Kidney epithelial cell (primary cell): ENCODE measurements around the gene PSME3IP1. TPM values are rescaled to one million over a fixed set of nuclear protein-coding genes. Genes with fewer than 3 reads are reported as not detected.

Experiments used
- DNase-seq: peaks from one replicate; pipeline ENCODE4 v3.0.0-alpha.2; 2010; ENCODE audit warnings: low read depth
- H3K27me3 ChIP-seq: 2 replicates; pipeline ENCODE4 v1.6.0; 2011; ENCODE audit warnings: low read length; ENCODE audit not compliant: control insufficient read depth, insufficient read depth
- H3K36me3 ChIP-seq: 2 replicates; pipeline ENCODE4 v1.5.1; 2011; ENCODE audit warnings: low read length; ENCODE audit not compliant: control insufficient read depth, insufficient read depth
- H3K4me3 ChIP-seq: 2 replicates; pipeline ENCODE4 v1.5.1; 2011; ENCODE audit warnings: low read depth, mild to moderate bottlenecking, control low read depth, low read length
- CTCF ChIP-seq: IDR thresholded peaks from 2 replicates; pipeline ENCODE4 v1.5.1; 2011; ENCODE audit warnings: mild to moderate bottlenecking, moderate library complexity, low read length, control low read depth, inconsistent platforms; ENCODE audit not compliant: insufficient read depth, poor library complexity, severe bottlenecking
- total RNA-seq: library from RNA; depleted of rRNA; stranded (reverse); fragments of >200 nt; gene quantifications from 2 replicates; pipeline ENCODE4 v1.2.3, GENCODE V29; 2015

PSME3IP1 gene
- total RNA-seq, 1 donor from 2014 or later, result 94.5 TPM

GRCh38 chr16:57216968-57217367 is 31.1 kb upstream of the PSME3IP1 start:
- peaks cover 1% of the 10 kb centered on the region for H3K36me3 ChIP-seq
- no peak for TF ChIP-seq CTCF
- no peak overlapping the region for H3K4me3 ChIP-seq
- DNase-seq, result no peak
- H3K27me3 ChIP-seq, result no peaks in the 10 kb centered on the region

GRCh38 chr16:57213462-57213861 is 27.6 kb upstream of the PSME3IP1 start:
- Histone ChIP-seq H3K36me3 (peaks cover 1% of the 10 kb centered on the region), H3K27me3 (no peaks in the 10 kb centered on the region), H3K4me3 (no peak overlapping the region)
- no peak for DNase-seq
- TF ChIP-seq CTCF, result no peak

- H3K27me3 ChIP-seq, result no peaks in the 10 kb centered on the region
- H3K4me3 ChIP-seq, result no peak overlapping the region
- H3K36me3 ChIP-seq, result no peaks in the 10 kb centered on the region
- no peak for DNase-seq
- TF ChIP-seq CTCF, result no peak
These were observed 23.9 kb upstream of the PSME3IP1 start for GRCh38 chr16:57209780-57210179.

GRCh38 chr16:57208926-57209325 is 23.1 kb upstream of the PSME3IP1 start:
- H3K4me3 ChIP-seq, result no peak overlapping the region
- no peaks in the 10 kb centered on the region for H3K27me3 ChIP-seq
- DNase-seq, result no peak
- TF ChIP-seq CTCF, result no peak
- H3K36me3 ChIP-seq, result no peaks in the 10 kb centered on the region

GRCh38 chr16:57204675-57205074 is 18.8 kb upstream of the PSME3IP1 start:
- no peak overlapping the region for H3K4me3 ChIP-seq
- no peaks in the 10 kb centered on the region for H3K27me3 ChIP-seq
- TF ChIP-seq CTCF, result no peak
- H3K36me3 ChIP-seq, result no peaks in the 10 kb centered on the region
- DNase-seq, result no peak

GRCh38 chr16:57203451-57203850 is 17.6 kb upstream of the PSME3IP1 start:
- no peak for TF ChIP-seq CTCF
- Histone ChIP-seq H3K27me3 (no peaks in the 10 kb centered on the region), H3K4me3 (no peak overlapping the region), H3K36me3 (no peaks in the 10 kb centered on the region)
- no peak for DNase-seq
